GM19397 (cell line): ENCODE data around the gene SLIT3.

Experiments used
- ATAC-seq: cut with Tn5 transposase; IDR thresholded peaks from one replicate; pipeline ENCODE4 v1.9.1; 2021; ENCODE audit warnings: mild to moderate bottlenecking, moderate library complexity; ENCODE audit not compliant: unreplicated experiment

Gene SLIT3

DNA sequence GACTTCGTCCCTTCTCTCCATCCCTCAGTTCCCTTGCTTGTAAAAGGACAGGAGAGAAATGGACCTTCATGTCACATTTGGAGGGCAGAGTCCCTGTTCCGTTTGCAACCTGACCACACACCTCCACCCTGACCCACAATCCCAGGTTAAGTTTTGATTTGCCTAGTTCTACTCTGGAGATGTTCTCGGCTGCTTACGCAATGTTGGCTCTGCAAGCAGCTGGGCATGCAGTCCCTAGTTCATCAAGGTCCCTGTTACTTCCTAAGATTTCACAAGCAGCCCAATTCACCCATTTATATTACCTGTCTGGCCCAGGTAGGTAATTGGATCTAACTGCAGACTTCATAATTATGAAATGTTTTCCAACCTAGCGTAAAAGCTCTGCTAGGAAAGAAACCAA is 28.8 kb downstream of the SLIT3 start:
- no peak for ATAC-seq

DNA sequence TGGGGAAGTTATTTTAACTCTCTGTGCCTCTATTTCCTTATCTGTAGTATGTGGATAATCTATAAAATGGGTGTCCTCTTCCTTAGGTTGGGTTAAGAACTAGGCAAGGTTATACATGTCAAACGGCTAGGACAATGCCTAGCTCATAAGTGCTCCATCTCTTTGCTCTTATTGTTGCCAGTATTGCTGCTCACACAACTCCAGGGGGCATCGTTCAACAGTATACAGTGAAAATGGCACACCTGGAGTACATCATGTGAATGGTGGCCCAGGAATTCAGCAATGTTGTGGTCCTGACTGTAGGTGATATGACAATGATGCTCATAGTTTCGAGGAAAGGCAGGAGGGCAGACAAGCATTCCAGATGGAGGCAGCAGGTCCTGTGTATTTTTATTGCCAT is 30.1 kb downstream of the SLIT3 start:
- ATAC-seq = no peak

DNA sequence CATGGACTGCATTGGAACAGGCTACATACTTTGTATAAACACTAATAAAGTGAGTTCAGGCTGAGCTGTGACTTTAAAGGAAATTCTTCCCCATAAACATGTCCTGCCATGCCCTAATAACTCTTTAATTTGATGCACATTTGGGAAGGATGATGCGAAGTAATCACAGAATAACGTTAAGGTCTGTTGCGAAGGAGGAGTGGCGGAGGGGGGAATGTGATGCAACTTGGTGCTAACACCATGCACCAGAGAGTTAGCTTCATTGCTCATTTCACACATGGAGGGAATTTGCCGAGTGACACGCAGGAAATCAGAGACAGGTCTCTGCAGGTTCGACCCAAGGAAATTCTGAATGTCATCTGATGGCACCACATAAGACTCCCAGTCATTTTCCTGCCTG is 32.9 kb downstream of the SLIT3 start:
- ATAC-seq = no peak

DNA sequence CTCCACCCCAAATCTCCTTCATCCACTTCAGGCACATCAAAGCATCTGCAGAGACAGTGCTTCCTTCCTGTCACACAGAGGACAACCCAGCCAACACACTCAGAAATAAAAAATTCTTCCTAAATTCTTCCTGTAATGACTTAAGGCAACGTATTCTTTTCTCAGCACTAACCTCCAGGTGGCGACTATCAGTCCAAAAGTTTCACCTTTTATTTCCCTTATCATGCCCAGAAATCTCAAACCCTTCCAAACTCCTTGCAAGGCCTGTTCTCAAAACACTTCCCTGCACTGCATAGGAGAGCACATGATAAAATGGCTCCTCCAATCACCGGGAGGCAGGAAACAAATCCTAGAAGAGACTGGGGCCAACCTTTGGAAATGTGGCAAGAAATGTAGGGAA is 35.1 kb downstream of the SLIT3 start:
- ATAC-seq = no peak

DNA sequence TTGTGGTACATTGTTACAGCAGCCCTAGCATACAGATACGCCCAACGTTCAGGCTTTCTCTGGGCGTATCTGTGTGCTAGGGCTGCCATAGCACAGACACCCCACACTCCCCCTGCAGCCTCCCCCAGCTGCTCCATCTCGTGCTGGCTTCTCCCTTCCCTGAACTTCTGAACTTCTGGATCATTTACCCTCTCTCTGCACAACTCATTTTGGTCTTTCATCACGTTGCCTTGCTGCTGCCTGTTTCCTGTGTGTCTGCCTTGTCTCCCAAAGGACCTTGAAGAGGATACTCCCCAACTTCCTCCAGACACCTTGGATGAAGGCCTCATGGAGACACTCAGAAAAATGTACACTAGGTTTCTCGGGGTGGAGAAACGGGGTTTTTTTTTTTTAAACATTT is 37.3 kb downstream of the SLIT3 start:
- ATAC-seq = no peak

DNA sequence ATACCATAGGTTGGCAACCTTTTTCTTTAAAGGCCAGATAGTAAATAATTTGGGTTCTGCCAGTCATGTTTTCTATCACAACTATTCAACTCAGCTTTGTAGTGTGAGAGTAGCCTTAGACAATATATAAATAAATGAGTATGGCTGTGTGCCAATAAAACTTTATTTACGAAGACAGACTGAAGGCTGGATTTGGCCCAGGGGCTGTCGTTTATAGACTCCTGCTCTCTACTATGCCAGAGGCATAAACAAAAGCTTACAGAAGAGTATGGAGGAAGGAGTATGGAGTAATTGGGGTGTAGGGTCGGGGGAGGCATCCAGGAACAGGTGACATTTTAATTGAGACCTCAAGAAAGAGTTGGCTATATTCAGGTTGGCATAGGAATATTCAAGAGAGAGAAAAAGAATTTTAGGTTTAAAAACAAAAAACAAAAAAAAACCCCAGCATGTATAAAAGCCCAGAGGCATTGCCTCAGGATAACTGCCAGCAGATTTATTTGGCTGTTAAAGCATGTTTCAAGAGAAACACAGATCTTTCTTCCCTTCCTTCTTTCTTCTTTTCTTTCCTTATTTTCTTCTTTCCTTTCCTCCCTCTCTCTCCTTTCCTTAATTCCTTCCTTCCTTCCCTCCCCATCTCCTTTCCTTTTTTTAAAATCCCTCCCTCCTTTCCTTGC is 39.9 kb downstream of the SLIT3 start:
- no peak for ATAC-seq

DNA sequence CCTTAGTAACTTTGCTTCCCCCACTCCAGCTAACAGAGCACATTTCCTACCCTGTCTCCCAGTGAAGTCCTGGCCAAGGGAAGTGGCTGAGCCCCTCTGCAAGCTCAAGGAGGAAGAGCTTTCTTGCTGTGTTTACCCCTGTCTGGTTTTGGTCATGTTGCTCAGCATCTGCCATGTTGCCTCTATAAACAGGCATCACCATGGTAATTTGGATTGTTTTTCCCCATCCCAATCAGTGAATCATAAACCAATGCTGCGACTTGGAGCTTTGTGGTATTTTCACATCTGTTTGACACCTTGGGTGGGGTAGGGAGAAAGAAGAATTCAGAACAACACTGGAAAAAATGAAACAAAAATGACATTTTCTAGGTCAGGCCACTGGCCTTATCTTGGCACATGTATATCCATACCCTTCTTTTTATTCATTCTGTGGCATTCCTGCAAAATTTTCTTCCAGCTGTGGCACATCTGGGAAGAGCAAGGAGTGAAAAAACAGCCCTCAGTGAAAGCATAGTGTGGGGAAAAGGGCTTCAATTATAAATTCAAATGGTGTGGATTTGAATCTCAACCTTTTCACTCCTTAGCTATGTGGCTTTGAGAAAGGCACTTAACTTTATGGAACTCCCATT is 42.5 kb downstream of the SLIT3 start:
- ATAC-seq = no peak

DNA sequence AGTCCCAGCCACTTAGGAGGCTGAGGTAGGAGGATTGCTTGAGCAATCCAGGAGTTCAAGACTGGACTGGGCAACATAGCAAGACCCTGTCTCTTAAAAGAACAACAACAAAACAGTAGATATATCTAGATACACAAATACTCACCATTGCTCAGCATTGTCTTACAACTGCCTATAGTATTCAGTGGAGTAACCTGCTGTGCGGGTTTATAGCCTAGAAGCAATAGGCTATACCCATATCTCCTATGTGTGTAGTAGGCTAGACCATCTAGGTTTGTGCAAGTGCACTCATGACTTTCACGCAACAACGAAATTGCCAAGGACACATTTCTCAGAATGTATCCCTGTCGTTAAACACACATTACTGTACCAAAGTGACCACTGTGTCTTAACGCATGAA is 44.7 kb downstream of the SLIT3 start:
- ATAC-seq = no peak

DNA sequence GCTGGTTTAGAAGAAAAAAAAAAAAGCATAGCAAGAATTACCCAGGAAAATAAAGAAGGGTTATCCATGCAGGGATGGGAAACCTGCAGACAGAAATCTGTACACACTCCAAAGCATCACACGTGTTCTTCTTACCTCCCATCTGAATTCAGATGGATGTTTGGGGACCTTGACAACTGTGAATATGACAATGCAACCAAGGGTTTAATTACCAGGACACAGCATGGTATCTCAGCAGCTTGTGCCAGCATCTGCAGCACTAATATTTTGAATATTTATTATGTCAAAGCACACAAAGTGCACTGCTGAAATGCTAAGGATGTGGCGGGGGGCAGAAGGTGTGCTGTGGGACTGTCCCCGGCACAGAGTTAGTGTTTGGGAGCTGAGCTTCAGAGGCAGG is 47.9 kb downstream of the SLIT3 start:
- no peak for ATAC-seq

DNA sequence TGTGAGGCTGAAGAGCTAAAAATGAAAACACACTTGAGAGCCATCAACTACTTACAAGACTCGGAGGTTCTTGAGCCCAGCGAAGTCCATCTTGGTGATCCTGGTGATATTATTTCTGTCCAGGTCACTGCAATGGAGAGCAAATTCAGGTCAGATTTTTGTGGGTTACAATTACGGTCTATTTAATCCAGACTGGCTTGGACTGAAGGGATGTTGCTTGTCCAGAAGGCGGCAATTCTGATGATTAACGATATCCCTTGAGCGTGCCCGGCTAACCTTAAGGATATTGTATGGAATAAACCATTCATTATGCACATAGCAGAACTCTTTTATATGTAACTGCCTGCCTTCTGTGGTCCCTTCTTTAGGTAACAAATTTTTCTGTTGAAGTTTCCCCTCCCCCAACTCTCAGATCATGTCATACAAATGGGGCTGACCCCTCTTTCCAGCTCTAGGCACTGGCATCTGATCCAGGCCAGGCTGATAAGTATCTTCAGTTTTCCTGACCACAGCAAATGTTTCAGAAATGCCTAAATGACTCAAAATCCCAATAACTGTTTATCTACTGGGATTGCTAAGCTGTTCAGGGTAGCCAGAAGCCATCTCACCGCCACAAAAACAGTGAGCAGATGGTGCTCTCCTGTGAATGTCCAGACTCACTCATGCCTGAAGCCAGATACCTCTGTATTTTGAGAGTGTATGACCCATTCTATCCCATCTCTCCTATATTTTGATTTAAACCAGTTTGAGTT is 49.4 kb downstream of the SLIT3 start:
- no peak for ATAC-seq

DNA sequence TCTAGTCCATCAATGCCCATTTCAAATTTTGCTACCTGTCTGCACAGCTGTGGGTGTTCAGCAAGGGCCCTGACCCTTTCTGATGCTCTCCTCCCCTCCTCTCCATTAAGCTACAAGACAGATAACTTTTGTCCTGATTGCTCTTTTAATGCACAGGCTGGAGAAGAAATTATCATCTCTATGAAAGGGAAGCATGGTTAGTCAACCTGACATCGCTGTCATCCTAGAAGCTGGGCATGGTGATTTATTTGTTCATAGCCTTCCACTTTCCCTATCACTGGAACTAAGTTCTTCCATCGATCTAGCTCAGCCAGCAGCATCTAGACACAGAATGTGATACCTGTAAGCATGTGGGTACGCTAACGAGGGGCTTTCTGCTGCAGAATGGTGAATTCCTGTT is 50.1 kb downstream of the SLIT3 start:
- no peak for ATAC-seq

DNA sequence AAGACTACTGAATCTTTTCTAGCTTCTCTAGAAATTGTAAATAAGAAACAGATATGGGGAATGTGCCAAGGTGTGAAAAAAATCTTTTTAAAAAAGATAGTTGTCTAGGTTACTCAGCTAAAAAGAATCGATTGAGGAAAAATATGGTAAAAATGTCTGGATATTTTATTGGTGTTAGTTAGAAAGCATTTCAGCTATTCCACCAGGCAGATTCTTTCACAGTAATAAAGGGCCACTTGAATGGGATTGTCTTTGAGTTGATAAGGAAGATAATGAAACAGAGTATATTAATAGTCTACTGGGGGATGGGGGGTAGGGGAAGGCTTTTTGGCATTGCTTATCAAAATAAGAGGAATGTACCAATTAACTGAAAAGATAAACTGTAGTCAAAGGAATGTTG is 51.9 kb downstream of the SLIT3 start:
- no peak for ATAC-seq

DNA sequence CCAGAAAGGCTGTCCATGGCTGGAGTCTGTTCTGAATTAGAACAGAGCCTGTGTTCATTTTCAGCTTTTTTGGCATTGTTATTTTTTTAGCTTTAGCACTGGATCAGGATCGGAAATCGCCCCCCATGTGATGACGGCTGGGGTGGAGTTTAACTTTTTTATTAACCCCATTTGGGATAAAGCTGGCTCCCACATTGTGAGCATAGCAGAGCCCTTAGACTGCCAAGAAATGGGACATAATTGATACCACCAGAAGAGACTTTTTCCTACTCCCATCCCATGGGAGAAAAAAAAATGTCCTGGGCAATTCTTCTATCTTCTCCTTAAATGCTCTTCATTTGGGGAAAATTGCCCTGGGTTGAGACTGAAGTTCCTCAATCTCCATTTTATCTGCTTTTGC is 52.4 kb downstream of the SLIT3 start:
- no peak for ATAC-seq

DNA sequence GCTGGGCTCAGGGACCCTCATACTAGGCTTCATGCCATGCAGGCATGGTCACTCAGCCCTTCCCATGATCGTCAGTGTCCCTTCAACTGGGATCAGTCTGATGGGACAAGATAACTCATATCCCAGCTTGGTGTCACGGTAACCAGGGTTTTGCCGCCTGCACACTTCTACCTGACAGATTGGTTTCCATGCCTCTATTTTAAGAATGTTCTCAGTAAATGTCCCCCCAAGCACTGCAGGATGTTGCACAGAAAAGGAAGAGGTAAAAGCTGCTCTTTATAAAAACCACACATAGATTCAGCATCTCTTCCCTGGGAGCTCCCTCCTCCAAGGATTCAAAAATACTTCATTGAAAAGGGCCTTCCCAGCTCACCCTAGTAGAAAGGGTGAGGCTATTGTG is 56.1 kb downstream of the SLIT3 start:
- no peak for ATAC-seq

DNA sequence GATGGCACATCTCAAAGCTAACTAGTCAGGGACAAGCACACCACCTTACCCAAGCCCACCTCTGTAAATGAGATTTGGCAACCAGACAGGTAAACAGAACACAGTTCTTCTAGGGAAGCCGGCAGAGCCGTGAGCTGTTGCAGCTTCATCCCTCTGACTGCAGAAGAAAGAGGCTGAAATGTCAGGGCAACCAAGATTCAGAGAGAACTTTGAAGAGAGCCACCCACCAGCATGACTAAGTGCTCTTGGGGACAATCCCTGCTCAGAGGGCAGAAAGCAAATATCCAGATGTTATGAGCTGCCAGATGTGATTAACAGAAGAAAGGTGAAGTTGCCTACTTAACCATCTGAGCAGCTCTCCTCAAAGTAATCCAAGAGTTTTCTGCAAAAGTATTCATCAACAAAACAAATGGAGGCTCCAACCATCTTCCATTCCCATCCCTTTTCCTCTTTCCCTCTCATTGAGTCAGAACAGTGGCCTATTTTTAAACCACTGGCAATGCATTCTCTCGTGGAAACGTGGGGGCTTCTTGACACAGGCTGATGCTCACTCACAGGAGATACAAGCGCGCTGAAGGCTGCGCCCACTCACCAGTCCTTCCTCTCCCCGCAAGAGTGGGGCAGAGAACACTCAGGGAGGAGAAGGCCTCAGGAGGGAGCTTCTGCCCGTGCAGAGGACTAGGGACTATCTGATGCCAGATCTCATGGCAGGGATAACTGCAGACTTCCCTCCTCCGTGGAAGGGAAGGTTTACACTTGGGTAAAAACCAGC is 57.1 kb downstream of the SLIT3 start:
- ATAC-seq = no peak

DNA sequence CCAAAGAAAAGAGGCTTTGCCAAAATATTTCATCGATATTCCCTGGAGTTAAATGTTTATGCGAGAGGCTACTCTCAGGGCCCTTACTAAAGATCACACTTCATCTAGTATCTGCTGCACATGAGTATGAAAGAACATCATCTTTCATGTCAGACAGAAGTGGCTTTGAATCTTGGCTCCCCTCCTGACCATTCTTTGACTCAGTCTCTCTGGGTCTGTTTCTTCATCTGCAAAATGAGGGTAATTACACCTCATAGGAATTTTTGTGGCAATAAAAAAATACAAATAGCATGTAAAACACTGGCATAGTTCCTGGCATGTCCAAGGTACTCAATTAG is 58.1 kb downstream of the SLIT3 start:
- ATAC-seq = no peak

DNA sequence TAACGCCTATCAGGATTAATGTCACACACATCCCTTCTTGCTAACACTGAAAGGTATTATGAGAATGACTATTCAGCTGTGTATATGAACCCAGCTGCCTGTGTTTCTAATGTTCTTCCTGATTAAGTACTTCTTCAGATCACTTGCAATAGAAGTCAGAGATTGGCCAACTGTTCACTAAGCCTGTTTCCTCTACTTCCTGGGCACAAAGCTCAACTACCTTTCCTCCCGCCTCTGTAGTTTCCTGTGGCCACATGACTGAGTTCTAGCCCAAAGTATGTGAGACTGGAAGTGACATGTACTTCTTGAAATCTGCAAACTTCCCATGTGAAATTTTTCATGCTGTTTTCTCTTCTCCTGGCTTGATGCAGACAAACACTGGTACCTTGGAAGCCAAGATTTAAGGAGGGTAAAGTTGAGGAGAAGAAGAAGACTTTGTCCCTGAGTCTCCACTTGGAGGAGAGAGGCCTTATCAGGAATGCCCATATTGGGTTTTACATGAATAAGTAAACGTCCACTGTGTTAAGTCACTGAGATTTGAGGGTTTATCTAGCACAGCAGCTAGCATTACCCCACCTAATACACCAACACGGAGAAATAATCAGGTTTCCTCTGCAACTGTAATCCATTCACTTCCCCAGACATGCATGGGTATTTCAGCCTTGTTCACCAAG is 58.6 kb downstream of the SLIT3 start:
- no peak for ATAC-seq

DNA sequence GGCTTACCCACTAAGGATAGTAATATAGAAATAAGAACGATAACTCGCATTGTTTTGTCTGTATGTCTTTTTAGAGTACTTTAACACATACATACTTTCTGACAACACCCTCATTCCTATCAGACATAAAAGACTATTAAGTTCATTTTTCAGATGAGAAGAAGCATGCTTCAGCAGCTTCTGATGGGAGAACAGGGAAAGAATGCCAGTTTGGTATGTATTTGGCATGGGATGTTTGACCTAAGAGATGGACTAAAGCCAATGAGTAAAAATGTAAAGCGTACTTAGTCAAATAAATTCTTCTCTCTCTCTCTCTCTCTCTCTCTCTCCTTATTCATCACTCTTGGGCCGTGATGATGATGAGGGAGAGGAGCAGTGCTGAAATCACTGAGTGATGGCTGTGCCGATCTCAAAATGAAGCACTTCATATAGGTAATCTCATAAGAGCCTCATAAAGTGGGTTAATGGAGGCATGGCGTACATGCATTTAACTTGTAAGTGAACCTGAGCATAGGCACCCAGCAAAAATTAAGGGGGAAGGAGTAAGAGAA is 71.5 kb downstream of the SLIT3 start:
- ATAC-seq = no peak

DNA sequence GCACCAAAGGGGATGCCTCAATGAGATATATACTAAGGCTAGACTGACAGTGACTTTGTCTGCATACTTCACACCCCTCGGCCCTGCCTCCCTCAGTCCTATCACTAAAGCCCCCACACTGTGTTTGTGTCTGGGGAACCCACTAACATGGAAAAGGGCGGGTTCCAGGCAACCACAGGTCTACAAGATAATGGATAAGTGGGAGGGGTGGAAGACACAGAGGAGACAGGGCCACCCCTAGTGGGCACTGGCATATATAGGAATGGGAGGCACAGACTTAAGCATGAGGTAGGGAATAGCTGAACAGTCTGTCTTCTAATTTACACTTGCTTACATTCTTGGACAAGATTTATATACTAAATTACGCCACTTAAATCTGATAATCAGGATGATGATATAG is 74.0 kb downstream of the SLIT3 start:
- ATAC-seq = no peak

DNA sequence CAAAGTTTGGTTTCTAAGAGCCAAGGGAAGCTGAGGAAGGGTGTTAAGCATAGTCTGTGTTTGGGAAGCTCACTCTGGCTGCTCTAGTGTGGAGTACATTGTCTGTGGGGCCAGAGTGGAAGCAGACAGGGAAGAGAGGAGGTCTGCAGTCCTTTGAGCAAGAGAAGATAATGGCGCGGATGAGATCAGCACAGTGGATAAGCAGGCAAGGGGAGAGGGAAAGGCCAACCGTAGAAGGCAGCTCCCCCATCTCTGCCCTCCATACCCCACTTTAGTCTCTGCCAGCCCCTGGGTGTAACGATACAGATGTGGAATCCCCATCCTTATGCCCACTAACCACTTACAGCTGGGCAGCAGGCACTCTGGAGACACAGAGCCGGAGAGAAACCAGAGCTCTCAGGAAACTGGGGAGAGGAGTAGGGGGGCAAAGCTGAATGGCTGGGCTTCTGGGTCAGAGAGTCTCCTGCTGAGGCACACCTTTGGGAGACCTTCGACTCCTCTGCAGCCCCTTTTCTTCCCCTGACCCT is 75.0 kb downstream of the SLIT3 start:
- ATAC-seq = no peak

DNA sequence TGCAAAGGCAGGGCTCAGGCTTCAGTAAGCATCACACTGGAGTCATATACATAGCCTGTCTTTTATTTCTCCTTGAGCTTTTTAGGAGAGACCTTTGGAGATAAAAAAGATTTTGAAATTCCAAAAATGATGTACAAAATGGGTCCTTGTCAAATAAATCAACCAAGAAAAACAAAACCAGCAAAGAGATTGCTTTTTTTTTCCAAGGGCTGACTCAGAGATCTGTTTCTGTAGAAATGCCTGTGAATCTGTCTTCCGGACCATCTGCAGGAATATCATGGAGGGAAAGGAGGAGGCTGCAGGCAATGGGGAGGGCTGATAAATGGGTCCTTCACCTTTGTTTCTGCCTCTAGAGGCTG is 77.4 kb downstream of the SLIT3 start:
- ATAC-seq = no peak
